ENCODE results near the gene INVS.

Gene INVS

DNA sequence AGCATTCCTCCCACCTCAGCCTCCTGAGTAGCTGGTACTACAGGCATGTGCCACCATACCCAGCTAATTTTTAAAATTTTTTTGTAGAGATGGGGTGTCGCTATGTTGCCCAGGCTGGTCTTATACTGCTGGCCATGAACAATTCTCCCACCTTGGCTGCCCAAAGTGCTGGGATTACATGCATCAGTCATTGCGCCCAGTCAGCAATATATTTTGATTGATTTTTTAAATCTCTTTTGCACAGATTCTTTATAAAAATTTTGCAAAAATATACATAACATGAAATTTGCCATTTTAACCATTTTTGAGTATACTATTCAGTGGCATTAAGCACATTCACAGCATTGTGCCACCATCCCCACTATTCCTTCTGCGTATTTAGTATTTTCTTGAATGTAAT lies 94.0 kb downstream of the INVS start:
- Histone ChIP-seq H3K9me3 (ENCODE audit: low read length) (peaks cover 16% of the 10 kb centered on the region), H2AFZ (ENCODE audit: low read length) (no peak overlapping the region), H3K36me3 (ENCODE audit: insufficient read depth, low read length) (0 out of 2 replicates have a peak, but pooled peaks cover 6% of the 10 kb centered on the region), H3K9me2 (ENCODE audit: low read depth, low read length) (no peaks in the 10 kb centered on the region), H3K9ac (ENCODE audit: low read length) (no peak overlapping the region), H3K4me2 (ENCODE audit: low read length) (no peak overlapping the region), H3K79me2 (ENCODE audit: insufficient read depth, low read length) (no peaks in the 10 kb centered on the region), H3K27me3 (ENCODE audit: insufficient read depth, low read length) (no peaks in the 10 kb centered on the region), H3F3A (ENCODE audit: insufficient read depth, low read length) (no peaks in the 10 kb centered on the region), H3K27ac (ENCODE audit: low read depth, low read length, poor library complexity, severe bottlenecking) (no peak overlapping the region), H3K4me1 (ENCODE audit: insufficient read depth, low read length, severe bottlenecking) (no peaks in the 10 kb centered on the region), H3K4me3 (ENCODE audit: low read depth, low read length, poor library complexity, severe bottlenecking) (no peak overlapping the region), H4K20me1 (ENCODE audit: insufficient read depth, low read length) (no peaks in the 10 kb centered on the region)
- TF ChIP-seq EZH2 (IDR thresholded peaks at IDR 0.05; ENCODE audit: borderline replicate concordance, low read length), result no peak
- TF ChIP-seq, protein P1, sequence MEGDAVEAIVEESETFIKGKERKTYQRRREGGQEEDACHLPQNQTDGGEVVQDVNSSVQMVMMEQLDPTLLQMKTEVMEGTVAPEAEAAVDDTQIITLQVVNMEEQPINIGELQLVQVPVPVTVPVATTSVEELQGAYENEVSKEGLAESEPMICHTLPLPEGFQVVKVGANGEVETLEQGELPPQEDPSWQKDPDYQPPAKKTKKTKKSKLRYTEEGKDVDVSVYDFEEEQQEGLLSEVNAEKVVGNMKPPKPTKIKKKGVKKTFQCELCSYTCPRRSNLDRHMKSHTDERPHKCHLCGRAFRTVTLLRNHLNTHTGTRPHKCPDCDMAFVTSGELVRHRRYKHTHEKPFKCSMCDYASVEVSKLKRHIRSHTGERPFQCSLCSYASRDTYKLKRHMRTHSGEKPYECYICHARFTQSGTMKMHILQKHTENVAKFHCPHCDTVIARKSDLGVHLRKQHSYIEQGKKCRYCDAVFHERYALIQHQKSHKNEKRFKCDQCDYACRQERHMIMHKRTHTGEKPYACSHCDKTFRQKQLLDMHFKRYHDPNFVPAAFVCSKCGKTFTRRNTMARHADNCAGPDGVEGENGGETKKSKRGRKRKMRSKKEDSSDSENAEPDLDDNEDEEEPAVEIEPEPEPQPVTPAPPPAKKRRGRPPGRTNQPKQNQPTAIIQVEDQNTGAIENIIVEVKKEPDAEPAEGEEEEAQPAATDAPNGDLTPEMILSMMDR (IDR thresholded peaks at IDR 0.05; ENCODE audit: low read length), result no peak

DNA sequence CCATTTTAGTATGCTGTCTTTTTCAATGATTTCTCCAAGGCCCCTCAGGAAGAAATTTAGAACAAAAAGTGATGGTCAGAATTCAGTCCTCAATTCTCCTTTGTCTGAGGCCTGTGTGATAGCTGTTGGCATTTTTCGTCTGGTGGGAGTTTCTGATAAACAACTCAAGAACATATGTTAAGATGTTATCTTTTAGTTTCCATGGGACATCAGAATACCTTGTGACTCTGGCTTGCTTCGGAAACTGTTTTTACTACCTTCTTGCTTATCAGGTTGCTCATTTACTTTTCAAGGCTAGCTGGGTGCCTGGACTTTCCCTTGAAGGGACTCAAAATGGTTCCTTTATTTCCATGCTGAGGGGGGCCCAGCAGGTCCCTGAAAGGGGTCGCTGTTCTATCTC lies 97.2 kb downstream of the INVS start:
- H3K9ac ChIP-seq (ENCODE audit: low read length), result no peak overlapping the region
- no peaks in the 10 kb centered on the region for H3K4me1 ChIP-seq (ENCODE audit: insufficient read depth, low read length, severe bottlenecking)

DNA sequence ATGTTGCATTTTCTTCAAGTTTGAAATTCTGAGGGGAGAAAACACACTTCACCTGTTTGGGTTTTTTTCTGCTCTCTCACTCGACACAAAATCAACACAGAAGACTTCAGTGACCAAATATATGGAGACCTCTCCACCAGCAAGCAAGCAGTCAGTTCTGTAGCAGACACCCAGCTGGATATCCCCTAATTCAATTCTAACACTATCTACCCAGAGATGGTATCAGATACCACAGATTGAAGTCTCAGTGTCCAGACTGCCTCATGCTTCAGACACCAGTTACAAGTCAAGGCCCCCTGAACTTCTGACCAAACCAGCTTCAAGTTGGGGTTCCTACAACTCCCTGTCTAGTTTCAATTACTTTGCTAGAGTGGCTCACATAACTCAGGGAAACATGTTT lies 97.8 kb downstream of the INVS start:
- Histone ChIP-seq H3K4me2 (ENCODE audit: low read length) (no peak overlapping the region), H3K36me3 (ENCODE audit: insufficient read depth, low read length) (0 out of 2 replicates have a peak, but pooled peaks cover 6% of the 10 kb centered on the region)
- TF ChIP-seq EZH2 (IDR thresholded peaks at IDR 0.05; ENCODE audit: borderline replicate concordance, low read length), result no peak
- TF ChIP-seq, protein P1 (IDR thresholded peaks at IDR 0.05; ENCODE audit: low read length), result no peak

More for the DNA sequence above, 97.2 kb downstream of the INVS start:
- Histone ChIP-seq H3K79me2 (ENCODE audit: insufficient read depth, low read length) (no peaks in the 10 kb centered on the region), H3K27ac (ENCODE audit: low read depth, low read length, poor library complexity, severe bottlenecking) (no peak overlapping the region), H3K4me3 (ENCODE audit: low read depth, low read length, poor library complexity, severe bottlenecking) (no peak overlapping the region), H2AFZ (ENCODE audit: low read length) (no peak overlapping the region), H3K9me2 (ENCODE audit: low read depth, low read length) (no peaks in the 10 kb centered on the region), H3K4me2 (ENCODE audit: low read length) (no peak overlapping the region), H3K36me3 (ENCODE audit: insufficient read depth, low read length) (0 out of 2 replicates have a peak, but pooled peaks cover 6% of the 10 kb centered on the region), H3F3A (ENCODE audit: insufficient read depth, low read length) (no peaks in the 10 kb centered on the region), H3K27me3 (ENCODE audit: insufficient read depth, low read length) (no peaks in the 10 kb centered on the region), H3K9me3 (ENCODE audit: low read length) (peaks cover 5% of the 10 kb centered on the region), H4K20me1 (ENCODE audit: insufficient read depth, low read length) (no peaks in the 10 kb centered on the region)
- TF ChIP-seq EZH2 (IDR thresholded peaks at IDR 0.05; ENCODE audit: borderline replicate concordance, low read length), result no peak
- TF ChIP-seq, protein P1 (IDR thresholded peaks at IDR 0.05; ENCODE audit: low read length), result no peak

More for the DNA sequence above, 97.8 kb downstream of the INVS start:
- no peaks in the 10 kb centered on the region; the same call in 1 of the 2 replicates for H3K9me3 ChIP-seq (ENCODE audit: low read length)
- H3K79me2 ChIP-seq (ENCODE audit: insufficient read depth, low read length), result no peaks in the 10 kb centered on the region
- no peaks in the 10 kb centered on the region for H3K4me1 ChIP-seq (ENCODE audit: insufficient read depth, low read length, severe bottlenecking)
- H3K27me3 ChIP-seq (ENCODE audit: insufficient read depth, low read length), result no peaks in the 10 kb centered on the region
- H3F3A ChIP-seq (ENCODE audit: insufficient read depth, low read length), result no peaks in the 10 kb centered on the region
- no peak overlapping the region for H3K27ac ChIP-seq (ENCODE audit: low read depth, low read length, poor library complexity, severe bottlenecking)
- H2AFZ ChIP-seq (ENCODE audit: low read length), result no peak overlapping the region
- no peak overlapping the region for H3K4me3 ChIP-seq (ENCODE audit: low read depth, low read length, poor library complexity, severe bottlenecking)
- H3K9me2 ChIP-seq (ENCODE audit: low read depth, low read length), result no peaks in the 10 kb centered on the region
- no peaks in the 10 kb centered on the region for H4K20me1 ChIP-seq (ENCODE audit: insufficient read depth, low read length)
- no peak overlapping the region for H3K9ac ChIP-seq (ENCODE audit: low read length)

Measured in OCI-LY1 (cell line).